ENCODE results near the gene EID2B. TPM values are rescaled to one million over a fixed set of nuclear protein-coding genes. Genes with fewer than 3 reads are reported as not detected.

Gene EID2B
- total RNA-seq, 1 experiment from 2014 or later = 2.2 TPM

- Mint-ChIP-seq H3K36me3 (ENCODE audit: insufficient read depth in 1 of 3, low read depth in 3 of 3) (peaks cover 30 to 60% (median 49%) of the 10 kb centered on the region in 3 experiments; a peak in 6 of 7 replicates), H3K27ac (no peak overlapping the region), H3K4me3 (peak overlapping the region; percentile 68 to 95; a peak in 3 of 5 replicates), H3K9me3 (no peaks in the 10 kb centered on the region; a peak in 1 of 5 replicates), H3K4me1 (peaks cover 17 to 21% of the 10 kb centered on the region in 2 experiments), H3K27me3 (ENCODE audit: low read depth) (no peaks in the 10 kb centered on the region)
- Histone ChIP-seq H3K27ac (ENCODE audit: insufficient read length, low read depth, low read length) (no peak overlapping the region), H3K9me3 (ENCODE audit: control insufficient read depth, low read depth, low read length) (no peaks in the 10 kb centered on the region), H4K8ac (replicated peaks; ENCODE audit: insufficient read length, low read depth, low read length) (no peak overlapping the region), H2AFZ (ENCODE audit: low read length) (no peak overlapping the region), H4K5ac (ENCODE audit: insufficient read length, low read depth, low read length) (no peak overlapping the region), H3K14ac (ENCODE audit: insufficient read depth, low read length) (no peak overlapping the region), H3K23ac (ENCODE audit: insufficient read length, low read depth, low read length) (no peak overlapping the region), H3K4me2 (ENCODE audit: insufficient read depth, insufficient read length, low read length) (no peak overlapping the region), H2BK20ac (ENCODE audit: low read depth, low read length, poor library complexity, severe bottlenecking) (no peak overlapping the region), H2BK120ac (ENCODE audit: low read depth, low read length, poor library complexity, severe bottlenecking) (no peak overlapping the region), H4K20me1 (ENCODE audit: control insufficient read depth, insufficient read depth, insufficient read length) (no peaks in the 10 kb centered on the region), H2BK12ac (ENCODE audit: insufficient read length, low read depth, low read length) (no peak overlapping the region), H3K79me1 (ENCODE audit: insufficient read depth, low read depth, low read length, poor library complexity, severe bottlenecking) (peaks cover 12% of the 10 kb centered on the region), H3K9ac (ENCODE audit: extremely low read depth, insufficient read length, low read length) (no peak overlapping the region), H2AK5ac (ENCODE audit: insufficient read length, low read length) (no peak overlapping the region), H2BK15ac (ENCODE audit: low read depth, low read length) (no peak overlapping the region), H3K18ac (ENCODE audit: insufficient read length, low read depth, low read length) (no peak overlapping the region), H3K4me1 (ENCODE audit: insufficient read depth, low read length) (no peaks in the 10 kb centered on the region), H3K27me3 (ENCODE audit: insufficient read depth, low read length) (no peaks in the 10 kb centered on the region), H3T11ph (ENCODE audit: low read length) (no peak overlapping the region), H2BK5ac (ENCODE audit: insufficient read length, low read length) (no peak overlapping the region), H3K4ac (ENCODE audit: low read depth, low read length) (no peak overlapping the region), H3K23me2 (ENCODE audit: insufficient read length, low read depth, low read length, poor library complexity, severe bottlenecking) (peaks cover 10% of the 10 kb centered on the region), H3K56ac (ENCODE audit: insufficient read length, low read depth, low read length) (no peak overlapping the region), H3K79me2 (ENCODE audit: insufficient read depth, low read length) (peaks cover 12% of the 10 kb centered on the region), H4K91ac (ENCODE audit: insufficient read length, low read depth, low read length) (no peak overlapping the region)
- no peak for DNase-seq
- TF ChIP-seq CTCF (conservative IDR thresholded peaks at IDR 0.05) = no peak
- WGBS (ENCODE audit: extremely low coverage, insufficient read length, low lambda C conversion rate) = no CpG with 5 or more reads among the region's 6 CpGs
These were observed 49.5 kb downstream of the EID2B start for GRCh38 chr19:39483141-39483540.
